K562 (cell line): ENCODE measurements around the gene MAST3. TPM values are rescaled to one million over a fixed set of nuclear protein-coding genes. Genes with fewer than 3 reads are reported as not detected.
A peak's percentile ranks its signal among the peaks of the same experiment; 100 is the strongest.

Experiments
- ATAC-seq: fragments of 200-7000 bp; cut with Tn5 transposase; 3 replicates; pipeline ENCODE4 v1.9.1; 2020; ENCODE audit warnings: moderate library complexity
- BruUV-seq: library from RNA; stranded (reverse); fragments of 400-500 nt; replicated peaks from 2 replicates; lab custom pipeline; 2021; lab: Mats Ljungman, UMichigan
- CTCF ChIA-PET: fragments of 300-600 bp; formaldehyde crosslinking; extraction: SDS; loops from one replicate; lab custom pipeline; 2021; ENCODE audit warnings: low intra/inter-chr PET ratio; lab: Yijun Ruan, JAX
- POLR2A ChIA-PET: fragments of 300-600, 350-650 bp; sonication (Branson Sonifier 250); formaldehyde crosslinking; extraction: SDS; loops from one replicate; lab custom pipeline; 2021; ENCODE audit warnings: antibody characterized with exemption, inconsistent platforms; lab: Yijun Ruan, JAX
- DNase-seq, 4 experiments: peaks; one replicate each; pipeline versions ENCODE4 v3.0.0 to v3.0.0-alpha.2; 2011 to 2018; ENCODE audit warnings: low spot score in 3 of 4, mixed read lengths in 3 of 4; ENCODE audit errors: extremely low read depth in 1 of 4
- FAIRE-seq: peaks from 2 replicates; lab custom pipeline; 2011; peaks lifted over from hg19 to GRCh38; lab: Jason Lieb, UNC
- H2AFZ ChIP-seq: 2 replicates; pipeline ENCODE4 v1.6.0; 2011; ENCODE audit warnings: low read depth, low read length, control low read depth, inconsistent platforms
- H3K27ac ChIP-seq: fragments of 200-600 bp; 3 replicates; pipeline ENCODE4 v1.8.0; 2011; ENCODE audit warnings: low read depth, mild to moderate bottlenecking, control low read depth, inconsistent platforms, low read length, moderate library complexity, mixed read lengths; ENCODE audit errors: extremely low read depth
- H3K27me3 ChIP-seq, 2 experiments: fragments of 300-600 bp in 1 of 2; 2 replicates in 1 of 2; 3 replicates in 1 of 2; pipeline versions ENCODE4 v1.6.0 to v1.8.0; 2011; ENCODE audit warnings: inconsistent platforms in 2 of 2, low read length in 2 of 2, mild to moderate bottlenecking in 1 of 2, mixed read lengths in 1 of 2, moderate library complexity in 1 of 2; ENCODE audit not compliant: control insufficient read depth in 2 of 2, insufficient read depth in 2 of 2
- H3K36me3 ChIP-seq: fragments of 300-600 bp; 3 replicates; pipeline ENCODE4 v1.8.0; 2011; ENCODE audit warnings: mild to moderate bottlenecking, low read length, inconsistent platforms; ENCODE audit not compliant: control insufficient read depth, insufficient read depth
- H3K4me1 ChIP-seq, 2 experiments: fragments of 200-600 bp in 1 of 2; replicated peaks in 1 of 2; 2 replicates in 1 of 2; 3 replicates in 1 of 2; pipeline versions ENCODE4 v1.5.1 to v1.8.0; 2011; ENCODE audit warnings: inconsistent platforms in 2 of 2, low read length in 2 of 2, mild to moderate bottlenecking in 1 of 2, mixed read lengths in 1 of 2, moderate library complexity in 1 of 2; ENCODE audit not compliant: control insufficient read depth in 2 of 2, insufficient read depth in 2 of 2
- H3K4me2 ChIP-seq: 2 replicates; pipeline ENCODE4 v1.6.1; 2011; ENCODE audit warnings: low read length, control low read depth, inconsistent platforms, mixed read lengths; ENCODE audit not compliant: insufficient read depth
- H3K4me3 ChIP-seq: fragments of 200-600 bp; sonication (generic), shearing (Covaris generic); 2 replicates; pipeline ENCODE4 v1.5.1; 2016; ENCODE audit warnings: control low read depth, inconsistent platforms
- H3K79me2 ChIP-seq: fragments of 200-600 bp; 3 replicates; pipeline ENCODE4 v1.8.0; 2011; ENCODE audit warnings: low read length, inconsistent platforms; ENCODE audit not compliant: control insufficient read depth, insufficient read depth
- H3K9ac ChIP-seq, 2 experiments: 2 replicates each; pipeline versions ENCODE4 v1.6.0 to v1.6.1; 2011; ENCODE audit warnings: low read depth in 2 of 2, low read length in 2 of 2, control low read depth in 1 of 2, inconsistent platforms in 1 of 2, mild to moderate bottlenecking in 1 of 2, mixed read lengths in 1 of 2; ENCODE audit not compliant: insufficient read depth in 1 of 2
- H3K9me1 ChIP-seq: one replicate; pipeline ENCODE4 v1.6.0; 2011; ENCODE audit warnings: inconsistent platforms, mild to moderate bottlenecking, low read length, moderate library complexity; ENCODE audit not compliant: control insufficient read depth, insufficient read depth
- H3K9me3 ChIP-seq: replicated peaks from 2 replicates; pipeline ENCODE4 v1.5.1; 2011; ENCODE audit warnings: low read depth, low read length, inconsistent platforms; ENCODE audit not compliant: control insufficient read depth, insufficient read depth
- H4K20me1 ChIP-seq: replicated peaks from 2 replicates; pipeline ENCODE4 v1.6.1; 2011; ENCODE audit warnings: low read length, inconsistent platforms, mixed read lengths; ENCODE audit not compliant: control insufficient read depth, insufficient read depth
- CBFA2T2 ChIP-seq: fragments of 450-650 bp; conservative IDR thresholded peaks from 2 replicates; pipeline ENCODE4 v1.6.1; 2017; ENCODE audit warnings: mild to moderate bottlenecking
- CTCFL ChIP-seq: IDR thresholded peaks from 2 replicates; pipeline ENCODE4 v1.6.1; 2011; ENCODE audit warnings: borderline replicate concordance, low read depth, mild to moderate bottlenecking, moderate library complexity, low read length; ENCODE audit not compliant: insufficient read depth, poor library complexity, severe bottlenecking
- EGR1 ChIP-seq: fragments of 450-650 bp; conservative IDR thresholded peaks from 2 replicates; pipeline ENCODE4 v1.6.1; 2017; ENCODE audit warnings: mild to moderate bottlenecking
- HDAC2 ChIP-seq: fragments of 450-650 bp; IDR thresholded peaks from 2 replicates; pipeline ENCODE4 v1.6.1; 2016; ENCODE audit warnings: mild to moderate bottlenecking
- ILF3 ChIP-seq: fragments of 450-650 bp; IDR thresholded peaks from 2 replicates; pipeline ENCODE4 v1.6.1; 2018; ENCODE audit warnings: antibody characterized with exemption, mild to moderate bottlenecking, moderate library complexity, borderline replicate concordance
- NBN ChIP-seq: fragments of 450-650 bp; IDR thresholded peaks from 2 replicates; pipeline ENCODE4 v1.6.1; 2016; ENCODE audit warnings: low read depth, mild to moderate bottlenecking
- NCOA4 ChIP-seq: fragments of 450-650 bp; IDR thresholded peaks from 2 replicates; pipeline ENCODE4 v1.6.1; 2018; ENCODE audit warnings: mild to moderate bottlenecking; ENCODE audit not compliant: partially characterized antibody
- NR2F6 ChIP-seq: fragments of 450-650 bp; formaldehyde crosslinking; IDR thresholded peaks from 2 replicates; pipeline ENCODE4 v1.4.0; 2020; ENCODE audit warnings: mild to moderate bottlenecking
- POLR2AphosphoS2 ChIP-seq: IDR thresholded peaks from 2 replicates; pipeline ENCODE4 v1.6.1; 2012; ENCODE audit warnings: low read length, improper control_type of control experiment
- PTRF ChIP-seq: fragments of 450-650 bp; IDR thresholded peaks from 2 replicates; pipeline ENCODE4 v1.6.1; 2016; ENCODE audit warnings: mild to moderate bottlenecking, missing genetic modification characterization, missing compliant biosample characterization
- RAD51 ChIP-seq: fragments of 450-650 bp; IDR thresholded peaks from 2 replicates; pipeline ENCODE4 v1.7.1; 2016; ENCODE audit warnings: low read depth, mild to moderate bottlenecking, borderline replicate concordance
- RBBP5 ChIP-seq: fragments of 200-600 bp; sonication (generic); IDR thresholded peaks from 2 replicates; pipeline ENCODE4 v1.6.1; 2012; ENCODE audit warnings: borderline replicate concordance, mild to moderate bottlenecking, low read length, control low read depth, inconsistent platforms; ENCODE audit not compliant: insufficient read depth, poor library complexity, severe bottlenecking
- ZFP36 ChIP-seq: fragments of 150-350 bp; IDR thresholded peaks from 2 replicates; pipeline ENCODE4 v1.6.1; 2018; ENCODE audit warnings: low read length, low read depth; ENCODE audit not compliant: partially characterized antibody
- ZNF232 ChIP-seq: sonication (generic); formaldehyde crosslinking; IDR thresholded peaks from 2 replicates; pipeline ENCODE4 v1.8.0; 2022; ENCODE audit warnings: mild to moderate bottlenecking, missing genetic modification reagents
- ZNF518B ChIP-seq: fragments of 250-450 bp; sonication (Bioruptor Pico); IDR thresholded peaks from 2 replicates; pipeline ENCODE4 v1.5.0; 2021; ENCODE audit warnings: mild to moderate bottlenecking, moderate library complexity
- ZNF77 ChIP-seq: fragments of 250-450 bp; sonication (Bioruptor Pico); IDR thresholded peaks from 2 replicates; pipeline ENCODE4 v1.5.0; 2020
- whole genome bisulfite sequencing: fragments of 100-300 bp; shearing (Covaris generic); methylation state at CpG from one replicate; pipeline ENCODE4 v1.1.6; 2016; ENCODE audit warnings: low coverage, mixed read lengths; ENCODE audit not compliant: insufficient coverage; ENCODE audit errors: missing lambda C conversion rate; 5-methylcytosine and 5-hydroxymethylcytosine counted together
- in situ Hi-C: fragments of 300-500 bp; cut with MboI; formaldehyde crosslinking; loops from 4 replicates; pipeline ENCODE4 v1.15.0; 2018; ENCODE audit warnings: inconsistent platforms, mixed read lengths
- intact Hi-C: fragments of 100-400 bp; cut with micrococcal nuclease; formaldehyde crosslinking; loops from 2 replicates; pipeline ENCODE4 v1.14.2; 2022
- polyA plus RNA-seq, 8 experiments: library from polyadenylated mRNA; depleted of rRNA in 4 of 8; stranded (reverse) in 5 of 8; unstranded in 3 of 8; fragments of >200 nt; fragmentation: Nextera tagmentation in 2 of 8; fragmentation: Illumina TruSeq in 1 of 8; extraction: Ambion mirVana in 2 of 8; extraction: Trizol in 1 of 8; gene quantifications; 2 replicates each; pipeline versions ENCODE4 v1.2.1 to v1.2.3, GENCODE V29; 2011 to 2014; ENCODE audit warnings: inconsistent platforms in 1 of 8, missing spikeins in 1 of 8
- total RNA-seq, 7 experiments: library from RNA; depleted of rRNA in 6 of 7; stranded (reverse); fragments of >200 nt in 6 of 7; fragmentation: Illumina TruSeq in 2 of 7; extraction: Trizol in 2 of 7; gene quantifications; 2 replicates each; pipeline versions ENCODE4 v1.2.1 to v1.2.3, GENCODE V29; 2011 to 2021; ENCODE audit warnings: low replicate concordance in 1 of 7

The MAST3 gene
- total and polyA plus RNA-seq, 9 of the 15 experiments (the other 6 are each of a cell fraction or from before 2014, with no cell fraction given): 0.94 to 9.9 (median 2.4) TPM

- peak; percentile 9 for TF ChIP-seq NCOA4
- TF ChIP-seq ILF3: no peak
- peak; percentile 30; the same call in 1 of the 2 replicates for TF ChIP-seq EGR1
- TF ChIP-seq PTRF (tag): no peak
- TF ChIP-seq CTCFL: no peak
- TF ChIP-seq ZNF77 (CRISPR knock-in tag): no peak
- TF ChIP-seq, all 486 proteins: peak for 3
Observed at GRCh38 chr19:18156268-18156667, 58.7 kb downstream of the MAST3 start (continued).

GRCh38 chr19:18156841-18157464, 59.4 kb downstream of the MAST3 start:
- BruUV-seq: TSS peak; percentile 21
- CTCF ChIA-PET: interaction anchor here (0.6 to 1.1 kb wide), 3 partner anchors 11 to 94 kb away, joined by 3 to 5 read pairs (median 4); no protein-coding TSS in a partner anchor
- peak overlapping the region; percentile 64 for H3K4me2 ChIP-seq
- TF ChIP-seq RAD51 (peak; percentile 83), NR2F6 (CRISPR knock-in tag) (no peak), HDAC2 (no peak; the same call in 1 of the 2 replicates), ZNF232 (CRISPR knock-in tag) (no peak), ZFP36 (no peak), ZNF518B (CRISPR knock-in tag) (no peak), CBFA2T2 (peak; percentile 81), RBBP5 (peak; percentile 64), POLR2AphosphoS2 (no peak), NBN (peak; percentile 82)

More at GRCh38 chr19:18156841-18157464, 59.4 kb downstream of the MAST3 start:
- Histone ChIP-seq H3K27ac (peak overlapping the region; percentile 53), H3K36me3 (peaks cover 48% of the 10 kb centered on the region; the same call in 2 of the 3 replicates), H3K9ac (peak overlapping the region; percentile 4 to 87; a peak in 3 of 4 replicates), H3K9me1 (peaks cover 3% of the 10 kb centered on the region), H3K4me1 (peaks cover 42 to 78% of the 10 kb centered on the region in 2 experiments), H2AFZ (no peak overlapping the region), H4K20me1 (peaks cover 23% of the 10 kb centered on the region), H3K79me2 (peaks cover 63% of the 10 kb centered on the region), H3K9me3 (no peaks in the 10 kb centered on the region), H3K27me3 (no peaks in the 10 kb centered on the region), H3K4me3 (no peak overlapping the region)
- intact Hi-C loops: loop anchor here (10.0 kb wide), 2 partner anchors 92 to 212 kb away; no protein-coding TSS in a partner anchor
- POLR2A ChIA-PET: interaction anchor here (1.2 kb wide), 1 partner anchor 14 kb away, joined by 4 read pairs; no protein-coding TSS in a partner anchor
- peak; percentile 98 for FAIRE-seq
- DNase-seq: peak; percentile 89 to 98 (median 92)
- in situ Hi-C loops: no loop called here
- ATAC-seq: peak; percentile 60
- WGBS: 13% methylated on average over 22 of the region's 22 CpGs
